Rectal smooth muscle tissue (tissue), 1 donor: Measurements from ENCODE around the gene MECP2.

Experiments
- H3K27ac ChIP-seq: one replicate; pipeline ENCODE4 v1.7.0; 2013; ENCODE audit warnings: low read depth, low read length, inconsistent platforms
- H3K27me3 ChIP-seq: one replicate; pipeline ENCODE4 v1.7.0; 2013; ENCODE audit warnings: low read length; ENCODE audit not compliant: control insufficient read depth, insufficient read depth
- H3K36me3 ChIP-seq: one replicate; pipeline ENCODE4 v1.7.0; 2013; ENCODE audit warnings: low read length; ENCODE audit not compliant: control insufficient read depth, insufficient read depth
- H3K4me1 ChIP-seq: one replicate; pipeline ENCODE4 v1.7.0; 2013; ENCODE audit warnings: low read length; ENCODE audit not compliant: control insufficient read depth, insufficient read depth
- H3K4me3 ChIP-seq: one replicate; pipeline ENCODE4 v1.7.0; 2013; ENCODE audit warnings: low read length
- H3K9ac ChIP-seq: one replicate; pipeline ENCODE4 v1.7.0; 2013; ENCODE audit warnings: low read length

Gene MECP2

DNA sequence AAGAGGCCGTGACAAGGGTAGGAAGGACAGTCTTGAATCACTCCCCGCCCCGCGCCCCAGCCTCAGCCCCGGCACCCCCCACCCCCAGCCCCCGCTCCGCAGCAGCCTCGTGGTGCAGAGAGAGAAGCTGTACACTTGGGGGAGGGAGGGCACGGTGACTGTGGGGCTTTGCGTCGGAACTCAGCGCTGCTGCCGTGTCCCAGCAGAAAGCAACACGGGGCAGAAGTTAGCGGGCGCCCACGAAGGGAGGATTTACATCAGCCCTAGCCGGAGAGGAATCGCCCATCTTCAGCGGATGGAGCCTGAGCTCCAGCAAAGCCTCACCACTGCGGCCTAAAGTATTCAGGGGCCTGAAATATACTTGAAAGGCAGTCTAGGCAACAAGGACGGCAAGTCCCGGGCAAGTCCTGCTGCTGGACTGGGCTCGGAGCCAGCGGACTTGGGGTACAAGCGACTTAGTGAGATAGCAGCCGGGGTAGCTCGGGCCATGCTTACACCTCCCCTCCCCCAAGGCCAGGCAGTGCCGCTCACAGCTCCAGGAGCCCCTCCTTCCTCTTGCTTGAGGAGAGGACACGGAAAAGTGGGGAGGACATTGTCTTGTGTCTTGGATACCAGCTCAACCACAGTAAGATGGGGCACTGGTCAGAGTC lies 28.0 kb upstream of the MECP2 start:
- H3K27me3 ChIP-seq = no peaks in the 10 kb centered on the region
- H3K27ac ChIP-seq = no peak overlapping the region
- H3K4me1 ChIP-seq = no peaks in the 10 kb centered on the region

DNA sequence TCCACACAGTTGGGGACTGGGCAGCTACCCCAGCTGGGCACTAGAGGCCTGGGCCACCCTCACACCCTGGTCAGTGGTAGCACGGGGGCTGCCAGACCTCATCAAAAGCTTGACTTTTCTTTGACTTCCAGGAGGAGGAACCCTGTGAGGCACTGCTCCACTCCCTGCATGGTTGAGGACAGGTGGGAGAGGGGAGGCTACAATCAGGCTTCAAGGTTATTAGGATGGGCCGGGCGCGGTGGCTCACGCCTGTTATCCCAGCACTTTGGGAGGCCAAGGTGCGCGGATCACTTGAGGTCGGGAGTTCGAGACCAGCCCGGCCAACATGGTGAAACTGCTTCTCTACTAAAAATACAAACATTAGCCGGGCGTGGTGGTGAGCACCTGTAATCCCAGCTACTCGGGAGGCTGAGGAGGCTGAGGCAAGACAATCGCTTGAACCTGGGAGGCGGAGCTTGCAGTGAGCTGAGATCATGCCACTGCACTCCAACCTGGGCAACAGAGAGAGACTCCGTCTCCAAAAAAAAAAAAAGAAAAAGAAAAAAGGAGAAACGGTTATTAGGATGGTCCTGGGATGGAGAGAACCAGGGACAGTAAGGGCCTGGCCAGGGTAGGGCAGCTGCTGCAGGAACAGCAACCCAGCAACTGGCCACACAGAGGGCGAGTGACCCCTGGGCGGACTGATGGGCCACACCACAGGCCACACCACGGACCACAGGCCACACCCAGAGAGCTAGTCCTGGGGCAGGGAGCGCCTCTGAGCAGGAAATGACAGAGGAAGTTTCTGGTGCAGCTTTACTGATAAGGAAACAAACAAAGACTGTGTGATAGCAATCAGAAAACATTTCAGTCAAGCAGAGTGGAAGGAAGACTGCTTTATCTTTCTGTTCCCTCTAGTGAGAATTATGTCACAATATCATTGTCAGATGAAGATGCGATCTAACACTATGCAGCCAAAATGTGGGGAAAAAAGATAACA lies 26.0 kb upstream of the MECP2 start:
- H3K4me1 ChIP-seq = no peaks in the 10 kb centered on the region
- H3K27me3 ChIP-seq = no peaks in the 10 kb centered on the region
- H3K4me3 ChIP-seq = no peak overlapping the region
- no peaks in the 10 kb centered on the region for H3K36me3 ChIP-seq
- H3K27ac ChIP-seq = no peak overlapping the region
- no peak overlapping the region for H3K9ac ChIP-seq

More for the DNA sequence above, 28.0 kb upstream of the MECP2 start:
- no peak overlapping the region for H3K9ac ChIP-seq
- no peak overlapping the region for H3K4me3 ChIP-seq
- H3K36me3 ChIP-seq = no peaks in the 10 kb centered on the region

GRCh38 chrX:154121961-154122360 lies 24.4 kb upstream of the MECP2 start:
- H3K27ac ChIP-seq = no peak overlapping the region
- no peaks in the 10 kb centered on the region for H3K4me1 ChIP-seq
- H3K36me3 ChIP-seq = no peaks in the 10 kb centered on the region
- H3K9ac ChIP-seq = no peak overlapping the region
- no peaks in the 10 kb centered on the region for H3K27me3 ChIP-seq
- H3K4me3 ChIP-seq = no peak overlapping the region

GRCh38 chrX:154121207-154121606 lies 23.7 kb upstream of the MECP2 start:
- no peak overlapping the region for H3K27ac ChIP-seq
- H3K36me3 ChIP-seq = no peaks in the 10 kb centered on the region
- peaks cover 4% of the 10 kb centered on the region for H3K27me3 ChIP-seq

DNA sequence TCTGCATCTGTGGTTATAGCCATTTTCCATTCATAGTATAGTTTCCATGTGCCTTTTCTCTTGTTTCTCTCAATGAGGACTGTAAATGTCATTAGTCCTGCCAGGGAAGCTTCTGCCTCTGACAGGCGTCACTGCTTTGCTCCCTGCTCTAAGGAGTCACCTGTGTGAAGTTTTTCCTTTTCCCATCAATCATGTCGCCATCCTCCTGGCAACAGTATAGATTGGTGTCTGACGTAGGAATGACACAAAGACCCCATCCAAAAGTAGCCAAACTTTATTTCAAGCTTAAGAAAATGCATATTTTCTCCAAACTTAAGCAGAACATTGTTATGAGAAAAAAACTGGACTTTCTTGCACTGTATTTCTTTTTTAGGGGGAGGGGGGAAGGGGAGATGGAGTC lies 23.1 kb upstream of the MECP2 start:
- no peak overlapping the region for H3K4me3 ChIP-seq
- no peak overlapping the region for H3K9ac ChIP-seq
- no peaks in the 10 kb centered on the region for H3K4me1 ChIP-seq
- H3K27ac ChIP-seq = no peak overlapping the region
- no peaks in the 10 kb centered on the region for H3K36me3 ChIP-seq
- H3K27me3 ChIP-seq = peaks cover 4% of the 10 kb centered on the region

More at GRCh38 chrX:154121207-154121606, 23.7 kb upstream of the MECP2 start:
- Histone ChIP-seq H3K9ac (no peak overlapping the region), H3K4me3 (no peak overlapping the region), H3K4me1 (no peaks in the 10 kb centered on the region)

GRCh38 chrX:154117566-154117965 lies 20.0 kb upstream of the MECP2 start:
- Histone ChIP-seq H3K9ac (no peak overlapping the region), H3K27me3 (peaks cover 4% of the 10 kb centered on the region), H3K27ac (no peak overlapping the region), H3K4me1 (no peaks in the 10 kb centered on the region), H3K36me3 (no peaks in the 10 kb centered on the region), H3K4me3 (no peak overlapping the region)

DNA sequence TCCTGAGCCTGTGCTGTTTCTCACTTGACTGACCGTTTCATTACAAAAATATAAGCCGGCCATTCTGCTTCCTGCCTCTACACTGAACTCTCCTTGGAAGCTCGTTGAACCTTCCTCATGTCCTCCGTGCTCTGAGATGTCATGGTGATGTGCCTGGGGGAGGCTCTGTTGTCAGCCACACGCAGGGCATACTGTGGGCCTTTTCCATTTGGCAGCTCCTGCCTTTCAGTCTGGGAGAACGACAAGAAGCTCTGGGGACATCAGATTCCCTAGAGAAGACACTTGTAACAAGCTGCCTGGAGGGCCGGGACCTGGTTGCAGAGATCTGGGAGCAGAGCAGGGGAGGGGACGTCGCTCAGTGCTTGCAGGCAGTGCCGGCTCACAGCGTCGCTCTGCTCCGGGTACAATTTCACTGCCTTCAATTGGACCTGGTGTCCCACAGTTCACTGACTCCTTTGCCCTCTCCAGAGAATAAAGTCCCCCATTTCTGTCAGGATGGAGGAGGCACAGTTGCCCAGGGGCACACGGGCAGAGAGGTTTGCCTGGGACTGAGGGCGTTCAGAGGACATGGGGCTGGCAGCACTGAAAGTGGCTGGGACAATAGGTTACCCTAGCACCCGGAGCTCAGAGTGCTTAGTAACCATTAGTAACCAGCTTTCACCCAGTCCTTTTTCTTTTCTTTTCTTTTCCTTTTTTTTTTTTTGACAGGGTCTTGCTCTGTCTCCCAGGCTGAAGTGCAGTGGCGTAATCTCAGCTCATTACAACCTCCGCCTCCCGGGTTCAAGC lies 19.1 kb upstream of the MECP2 start:
- Histone ChIP-seq H3K27ac (no peak overlapping the region), H3K4me3 (no peak overlapping the region), H3K4me1 (no peaks in the 10 kb centered on the region), H3K27me3 (peaks cover 4% of the 10 kb centered on the region), H3K36me3 (no peaks in the 10 kb centered on the region), H3K9ac (no peak overlapping the region)

- peaks cover 4% of the 10 kb centered on the region for H3K27me3 ChIP-seq
- no peak overlapping the region for H3K4me3 ChIP-seq
- H3K9ac ChIP-seq = no peak overlapping the region
- H3K27ac ChIP-seq = no peak overlapping the region
- no peaks in the 10 kb centered on the region for H3K4me1 ChIP-seq
- H3K36me3 ChIP-seq = no peaks in the 10 kb centered on the region
These were observed 18.2 kb upstream of the MECP2 start for GRCh38 chrX:154115750-154116149.

DNA sequence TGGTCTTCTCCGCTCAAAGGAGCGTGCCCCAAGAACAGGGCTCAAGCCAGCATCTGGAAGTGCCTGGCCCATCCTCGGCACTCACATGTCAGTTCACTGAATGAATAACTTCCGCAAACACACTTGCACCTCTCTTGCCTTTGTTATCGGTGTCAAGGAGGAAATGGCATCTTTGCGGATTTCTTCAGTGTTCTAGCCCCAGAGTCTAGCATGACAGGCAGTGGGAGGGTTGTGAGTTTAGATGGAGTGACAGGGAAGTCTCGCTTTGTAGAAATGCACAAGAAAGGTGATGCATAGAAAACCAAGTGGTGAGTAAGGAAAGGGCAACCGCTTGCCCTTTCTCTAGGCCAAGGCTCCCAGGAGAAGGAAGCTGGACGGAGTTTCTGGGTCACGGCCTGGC lies 17.6 kb upstream of the MECP2 start:
- Histone ChIP-seq H3K36me3 (no peaks in the 10 kb centered on the region), H3K27me3 (peaks cover 4% of the 10 kb centered on the region), H3K4me3 (no peak overlapping the region), H3K27ac (no peak overlapping the region), H3K9ac (no peak overlapping the region), H3K4me1 (no peaks in the 10 kb centered on the region)

- no peak overlapping the region for H3K27ac ChIP-seq
- H3K9ac ChIP-seq = no peak overlapping the region
These were observed 17.1 kb upstream of the MECP2 start for GRCh38 chrX:154114652-154115051.

DNA sequence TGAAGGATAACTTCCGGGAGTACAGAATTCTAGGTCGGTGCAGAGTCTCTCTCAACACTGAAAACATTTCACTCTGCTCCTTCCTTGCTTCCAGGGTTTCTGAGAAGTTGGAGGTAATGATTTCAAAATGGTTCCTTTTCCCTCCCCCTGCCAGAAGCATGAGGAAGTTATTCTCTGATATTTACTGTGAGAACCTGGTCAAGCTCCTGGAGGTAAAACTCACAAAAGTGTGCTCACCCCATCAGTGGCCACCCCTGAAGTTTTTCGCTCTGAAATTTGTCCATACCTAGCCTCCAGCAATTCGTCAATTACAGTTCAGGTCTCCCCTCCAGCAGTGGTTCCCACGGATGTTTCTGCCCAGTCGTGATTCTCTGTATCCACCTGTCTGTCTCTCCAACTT lies 16.2 kb upstream of the MECP2 start:
- H3K4me1 ChIP-seq = no peaks in the 10 kb centered on the region
- no peak overlapping the region for H3K27ac ChIP-seq
- no peak overlapping the region for H3K9ac ChIP-seq
- H3K27me3 ChIP-seq = peaks cover 4% of the 10 kb centered on the region
- no peaks in the 10 kb centered on the region for H3K36me3 ChIP-seq
- H3K4me3 ChIP-seq = no peak overlapping the region

More at GRCh38 chrX:154114652-154115051, 17.1 kb upstream of the MECP2 start:
- no peaks in the 10 kb centered on the region for H3K36me3 ChIP-seq
- H3K27me3 ChIP-seq = peaks cover 4% of the 10 kb centered on the region
- H3K4me1 ChIP-seq = no peaks in the 10 kb centered on the region
- H3K4me3 ChIP-seq = no peak overlapping the region

DNA sequence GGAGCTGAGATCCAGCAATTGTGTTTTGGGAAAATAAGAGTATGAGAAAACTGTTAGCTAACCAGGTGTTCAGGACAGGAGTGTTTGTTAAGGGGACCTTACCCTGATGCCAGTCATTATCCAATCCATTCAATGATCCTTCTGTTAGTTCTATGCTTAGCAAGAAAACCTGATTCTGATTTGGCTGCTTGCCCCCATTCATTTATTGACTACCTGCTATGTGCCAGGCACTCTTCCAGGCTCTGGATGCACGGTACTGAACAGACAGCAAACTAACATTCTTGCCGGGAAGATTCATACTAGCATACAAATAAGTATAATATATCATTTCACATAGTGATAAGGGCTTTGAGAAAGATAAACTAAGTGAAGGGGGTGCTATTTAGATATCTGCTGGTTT lies 1.0 kb upstream of the MECP2 start:
- no peak overlapping the region for H3K27ac ChIP-seq
- H3K4me1 ChIP-seq = peaks cover 10% of the 10 kb centered on the region
- H3K27me3 ChIP-seq = peaks cover 2% of the 10 kb centered on the region
- no peak overlapping the region for H3K4me3 ChIP-seq
- H3K36me3 ChIP-seq = no peaks in the 10 kb centered on the region
- no peak overlapping the region for H3K9ac ChIP-seq
